PC-3 (cell line): ENCODE results near the gene FPGS.

Experiments
- EZH2 ChIP-seq: fragments of 300-600 bp; sonication (generic); IDR thresholded peaks from one replicate; pipeline ENCODE4 v1.6.1; 2017; ENCODE audit warnings: antibody characterized with exemption, mild to moderate bottlenecking, low read length; ENCODE audit not compliant: unreplicated experiment
- TF ChIP-seq, protein P1 (sequence below): fragments of 300-600 bp; sonication (generic); conservative IDR thresholded peaks from 2 replicates; pipeline ENCODE4 v1.5.1; 2017; ENCODE audit warnings: antibody characterized with exemption, low read depth, mild to moderate bottlenecking, low read length

DNA sequence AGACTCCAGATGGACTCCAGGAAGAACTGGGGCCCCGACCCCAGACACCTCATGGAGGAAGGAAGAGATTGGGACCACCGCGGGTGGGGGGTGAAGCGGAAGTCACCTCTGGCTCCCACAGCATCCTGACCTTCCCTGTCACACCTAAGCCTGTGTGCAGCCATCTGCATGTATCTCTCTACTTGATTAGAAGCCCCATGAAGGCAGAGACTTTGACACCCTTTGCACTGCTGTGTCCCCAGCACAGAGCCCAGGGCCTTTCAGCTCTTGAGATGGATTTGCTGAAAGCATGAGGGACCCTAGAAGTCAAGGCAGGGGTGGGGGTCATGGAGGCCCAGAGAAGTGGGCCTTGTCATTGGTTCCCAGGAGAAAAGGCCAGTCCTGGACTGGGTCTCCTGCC is 54.6 kb downstream of the FPGS start:
- TF ChIP-seq EZH2, result no peak
- TF ChIP-seq, protein P1, sequence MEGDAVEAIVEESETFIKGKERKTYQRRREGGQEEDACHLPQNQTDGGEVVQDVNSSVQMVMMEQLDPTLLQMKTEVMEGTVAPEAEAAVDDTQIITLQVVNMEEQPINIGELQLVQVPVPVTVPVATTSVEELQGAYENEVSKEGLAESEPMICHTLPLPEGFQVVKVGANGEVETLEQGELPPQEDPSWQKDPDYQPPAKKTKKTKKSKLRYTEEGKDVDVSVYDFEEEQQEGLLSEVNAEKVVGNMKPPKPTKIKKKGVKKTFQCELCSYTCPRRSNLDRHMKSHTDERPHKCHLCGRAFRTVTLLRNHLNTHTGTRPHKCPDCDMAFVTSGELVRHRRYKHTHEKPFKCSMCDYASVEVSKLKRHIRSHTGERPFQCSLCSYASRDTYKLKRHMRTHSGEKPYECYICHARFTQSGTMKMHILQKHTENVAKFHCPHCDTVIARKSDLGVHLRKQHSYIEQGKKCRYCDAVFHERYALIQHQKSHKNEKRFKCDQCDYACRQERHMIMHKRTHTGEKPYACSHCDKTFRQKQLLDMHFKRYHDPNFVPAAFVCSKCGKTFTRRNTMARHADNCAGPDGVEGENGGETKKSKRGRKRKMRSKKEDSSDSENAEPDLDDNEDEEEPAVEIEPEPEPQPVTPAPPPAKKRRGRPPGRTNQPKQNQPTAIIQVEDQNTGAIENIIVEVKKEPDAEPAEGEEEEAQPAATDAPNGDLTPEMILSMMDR, result no peak
